Measurements from ENCODE around the gene ADGRB3. TPM values are rescaled to one million over a fixed set of nuclear protein-coding genes. Genes with fewer than 3 reads are reported as not detected.

ADGRB3 gene
- total and polyA plus RNA-seq, 7 donors: 0.10 to 0.39 (median 0.21) TPM; not detected in 1

DNA sequence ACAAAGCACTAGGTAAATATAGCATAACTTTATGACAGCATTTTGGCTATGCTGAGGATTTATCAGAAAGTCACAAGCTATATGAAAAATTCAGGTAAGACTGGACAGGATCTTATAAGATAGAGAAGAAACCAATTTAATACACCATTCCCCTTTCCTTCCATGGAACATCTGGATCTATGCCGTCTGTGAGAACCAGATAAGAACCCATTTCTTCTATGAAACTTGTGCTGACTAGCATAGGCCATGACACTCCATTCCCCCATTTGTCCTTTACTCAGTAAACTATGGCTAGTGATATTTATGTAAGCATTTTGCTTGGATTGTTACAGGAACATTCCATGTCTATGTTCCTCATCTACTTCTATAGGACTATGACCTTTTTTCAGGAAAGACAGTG is 437.7 kb downstream of the ADGRB3 start:
- no peaks in the 10 kb centered on the region for H3K27me3 ChIP-seq (ENCODE audit: insufficient read depth in 3 of 3, low read length in 2 of 3)
- TF ChIP-seq, protein P1, sequence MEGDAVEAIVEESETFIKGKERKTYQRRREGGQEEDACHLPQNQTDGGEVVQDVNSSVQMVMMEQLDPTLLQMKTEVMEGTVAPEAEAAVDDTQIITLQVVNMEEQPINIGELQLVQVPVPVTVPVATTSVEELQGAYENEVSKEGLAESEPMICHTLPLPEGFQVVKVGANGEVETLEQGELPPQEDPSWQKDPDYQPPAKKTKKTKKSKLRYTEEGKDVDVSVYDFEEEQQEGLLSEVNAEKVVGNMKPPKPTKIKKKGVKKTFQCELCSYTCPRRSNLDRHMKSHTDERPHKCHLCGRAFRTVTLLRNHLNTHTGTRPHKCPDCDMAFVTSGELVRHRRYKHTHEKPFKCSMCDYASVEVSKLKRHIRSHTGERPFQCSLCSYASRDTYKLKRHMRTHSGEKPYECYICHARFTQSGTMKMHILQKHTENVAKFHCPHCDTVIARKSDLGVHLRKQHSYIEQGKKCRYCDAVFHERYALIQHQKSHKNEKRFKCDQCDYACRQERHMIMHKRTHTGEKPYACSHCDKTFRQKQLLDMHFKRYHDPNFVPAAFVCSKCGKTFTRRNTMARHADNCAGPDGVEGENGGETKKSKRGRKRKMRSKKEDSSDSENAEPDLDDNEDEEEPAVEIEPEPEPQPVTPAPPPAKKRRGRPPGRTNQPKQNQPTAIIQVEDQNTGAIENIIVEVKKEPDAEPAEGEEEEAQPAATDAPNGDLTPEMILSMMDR (IDR thresholded peaks at IDR 0.05): no peak
- no peak overlapping the region for H3K27ac ChIP-seq
- H3K4me3 ChIP-seq: no peak overlapping the region
- no peaks in the 10 kb centered on the region for H3K36me3 ChIP-seq (ENCODE audit: insufficient read depth in 1 of 2, low read depth in 1 of 2)
- H3K4me1 ChIP-seq: no peaks in the 10 kb centered on the region
- DNase-seq (no peak), ATAC-seq (no peak)
- WGBS, 3 donors: 87 to 88% (median 87%) methylated on average over 1 of the region's 1 CpG
- no peaks in the 10 kb centered on the region for H3K9me3 ChIP-seq
- intact Hi-C loops (cut with DNase I): no loop called here

DNA sequence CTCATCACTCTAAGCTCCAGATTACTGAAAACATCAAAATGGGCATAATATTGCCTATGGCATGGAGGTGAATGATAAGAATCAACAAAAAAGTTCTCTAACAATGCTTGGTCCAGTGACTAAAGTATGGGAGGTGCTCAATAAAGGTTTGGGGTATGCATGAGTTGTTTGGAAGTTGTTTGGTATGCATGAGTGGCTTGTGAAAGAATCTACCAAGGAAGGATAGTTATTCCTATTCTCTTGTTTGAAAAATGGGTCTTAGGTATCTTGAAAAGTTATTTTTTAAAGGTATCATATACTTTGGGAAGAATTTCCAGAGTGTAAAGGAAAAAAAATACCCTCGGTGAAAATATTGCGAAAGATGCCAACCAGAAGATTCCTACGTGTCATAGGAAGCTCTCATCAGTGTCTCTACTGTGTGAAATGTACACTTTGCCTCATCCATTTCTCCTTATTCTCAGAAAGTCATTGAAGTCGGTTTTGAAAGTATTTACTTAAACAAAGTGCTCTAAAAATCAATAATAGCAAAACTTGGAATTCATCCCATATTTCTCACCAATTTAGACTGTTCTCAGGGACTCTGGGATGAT is 449.8 kb downstream of the ADGRB3 start:
- H3K4me3 ChIP-seq: no peak overlapping the region
- H3K9me3 ChIP-seq: no peaks in the 10 kb centered on the region
- intact Hi-C loops (cut with DNase I): no loop called here
- 83 to 89% (median 87%) methylated on average over 4 of the region's 4 CpGs for WGBS, 3 donors
- TF ChIP-seq, protein P1 (IDR thresholded peaks at IDR 0.05): no peak
- DNase-seq (no peak), ATAC-seq (no peak)
- no peaks in the 10 kb centered on the region for H3K36me3 ChIP-seq (ENCODE audit: insufficient read depth in 1 of 2, low read depth in 1 of 2)
- H3K27ac ChIP-seq: no peak overlapping the region
- no peaks in the 10 kb centered on the region for H3K4me1 ChIP-seq
- no peaks in the 10 kb centered on the region for H3K27me3 ChIP-seq (ENCODE audit: insufficient read depth in 3 of 3, low read length in 2 of 3)

DNA sequence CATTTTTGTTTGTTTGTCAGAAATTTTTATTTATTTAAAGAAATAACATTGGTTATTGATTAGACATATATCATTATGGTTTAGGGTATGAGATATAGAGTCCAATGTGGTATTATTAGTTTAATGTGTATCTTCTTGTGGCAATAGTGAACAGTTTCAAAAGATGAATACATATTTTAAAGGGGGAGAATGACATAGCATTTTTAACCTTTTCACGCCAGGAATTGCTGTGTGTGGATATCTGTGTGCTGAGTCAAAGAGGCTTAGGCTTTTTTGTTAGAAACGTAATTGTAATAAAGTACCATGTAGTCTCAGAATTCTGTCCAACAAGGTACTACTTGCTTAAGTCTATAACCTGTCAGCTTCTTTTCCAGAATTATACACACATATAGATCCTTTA is 451.6 kb downstream of the ADGRB3 start:
- Histone ChIP-seq H3K27ac (no peak overlapping the region), H3K9me3 (no peaks in the 10 kb centered on the region), H3K4me1 (no peaks in the 10 kb centered on the region), H3K4me3 (no peak overlapping the region), H3K27me3 (ENCODE audit: insufficient read depth in 3 of 3, low read length in 2 of 3) (no peaks in the 10 kb centered on the region), H3K36me3 (ENCODE audit: insufficient read depth in 1 of 2, low read depth in 1 of 2) (no peaks in the 10 kb centered on the region)
- TF ChIP-seq, protein P1 (IDR thresholded peaks at IDR 0.05): no peak
- 83 to 88% (median 84%) methylated on average over 2 of the region's 2 CpGs for WGBS, 3 donors
- ATAC-seq (no peak), DNase-seq (no peak)
- intact Hi-C loops (cut with DNase I): no loop called here

DNA sequence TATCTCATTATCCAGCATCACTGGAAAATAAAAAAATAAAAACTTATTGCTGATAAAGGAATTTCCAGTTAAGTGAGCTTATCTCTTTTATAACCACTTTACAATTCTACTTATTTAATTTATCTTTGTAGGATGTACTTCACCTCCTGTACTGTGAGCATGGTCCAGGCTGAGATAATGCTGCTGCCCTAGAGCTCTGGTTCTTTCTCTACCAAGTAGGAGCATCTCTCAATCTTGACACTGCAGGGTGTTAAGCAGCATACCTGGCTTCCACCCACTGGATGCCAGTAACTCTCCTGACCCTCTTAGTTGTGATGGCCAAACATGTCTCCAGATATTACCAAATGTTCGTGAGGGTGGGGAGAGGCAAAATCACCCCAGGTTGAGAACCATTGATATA is 454.5 kb downstream of the ADGRB3 start:
- TF ChIP-seq, protein P1 (IDR thresholded peaks at IDR 0.05): no peak
- Histone ChIP-seq H3K27ac (no peak overlapping the region), H3K36me3 (ENCODE audit: insufficient read depth in 1 of 2, low read depth in 1 of 2) (no peaks in the 10 kb centered on the region), H3K4me1 (no peaks in the 10 kb centered on the region), H3K27me3 (ENCODE audit: insufficient read depth in 3 of 3, low read length in 2 of 3) (no peaks in the 10 kb centered on the region), H3K4me3 (no peak overlapping the region), H3K9me3 (no peaks in the 10 kb centered on the region)
- 43 to 79% (median 74%) methylated on average over 1 of the region's 1 CpG for WGBS, 3 donors
- intact Hi-C loops (cut with DNase I): no loop called here
- DNase-seq (no peak), ATAC-seq (no peak)

DNA sequence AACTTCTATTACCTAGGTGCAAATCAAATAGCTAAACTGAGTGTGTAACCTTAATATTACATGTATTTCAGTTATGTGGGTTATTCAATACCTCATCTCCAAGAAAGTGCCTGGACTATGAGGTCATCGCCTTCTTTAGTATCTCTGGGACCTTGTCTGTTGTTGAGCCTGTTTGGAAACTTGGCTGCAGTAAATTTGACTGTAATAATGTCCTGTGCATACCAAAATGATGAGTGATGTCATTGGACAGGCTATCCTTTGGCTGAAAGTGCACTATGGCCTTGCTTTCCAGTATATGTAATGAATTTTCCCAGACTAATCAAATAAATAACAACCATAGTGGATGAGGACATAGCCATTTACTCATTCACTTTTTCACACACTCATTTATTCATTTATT is 455.1 kb downstream of the ADGRB3 start:
- H3K27me3 ChIP-seq (ENCODE audit: insufficient read depth in 3 of 3, low read length in 2 of 3): no peaks in the 10 kb centered on the region

More for the DNA sequence above, 455.1 kb downstream of the ADGRB3 start:
- no peaks in the 10 kb centered on the region for H3K36me3 ChIP-seq (ENCODE audit: insufficient read depth in 1 of 2, low read depth in 1 of 2)
- intact Hi-C loops (cut with DNase I): no loop called here
- TF ChIP-seq, protein P1 (IDR thresholded peaks at IDR 0.05): no peak
- no peak overlapping the region for H3K4me3 ChIP-seq
- WGBS, 3 donors: 44 to 48% (median 47%) methylated on average over 1 of the region's 1 CpG
- DNase-seq: no peak
- peak in 2 of 4 donors; percentile 42 to 64 for ATAC-seq
- H3K27ac ChIP-seq: no peak overlapping the region
- no peaks in the 10 kb centered on the region for H3K4me1 ChIP-seq
- no peaks in the 10 kb centered on the region for H3K9me3 ChIP-seq

Measured in psoas muscle (tissue), 8 donors.